MCF 10A (cell line): Measurements from ENCODE around the gene FAAP20. TPM values are rescaled to one million over a fixed set of nuclear protein-coding genes. Genes with fewer than 3 reads are reported as not detected.
A peak's percentile ranks its signal among the peaks of the same experiment; 100 is the strongest.

Source experiments
- BruUV-seq: library from RNA; stranded (reverse); fragments of 400-500 nt; replicated peaks from 2 replicates; lab custom pipeline; 2021; lab: Mats Ljungman, UMichigan
- CTCF ChIA-PET: fragments of 300-600 bp; sonication (Branson Sonifier 250); formaldehyde crosslinking; extraction: SDS; loops from one replicate; lab custom pipeline; 2021; ENCODE audit warnings: antibody characterized with exemption, inconsistent platforms; lab: Yijun Ruan, JAX
- POLR2A ChIA-PET: fragments of 300-600, 350-650 bp; sonication (Branson Sonifier 250); formaldehyde crosslinking; extraction: SDS; loops from one replicate; lab custom pipeline; 2020; ENCODE audit warnings: antibody characterized with exemption, inconsistent platforms; lab: Yijun Ruan, JAX
- DNase-seq: peaks from one replicate; pipeline ENCODE4 v3.0.0-alpha.2; 2018; ENCODE audit not compliant: unreplicated experiment
- H3K27ac Mint-ChIP-seq: one replicate; pipeline ENCODE4 v1.8.0; 2022; ENCODE audit warnings: mild to moderate bottlenecking, low read depth, mixed read lengths; ENCODE audit not compliant: unreplicated experiment
- H3K27me3 Mint-ChIP-seq: one replicate; pipeline ENCODE4 v1.8.0; 2022; ENCODE audit warnings: mixed read lengths; ENCODE audit not compliant: insufficient read depth, unreplicated experiment
- H3K36me3 Mint-ChIP-seq: one replicate; pipeline ENCODE4 v1.8.0; 2022; ENCODE audit warnings: mild to moderate bottlenecking, moderate library complexity, mixed read lengths; ENCODE audit not compliant: insufficient read depth, unreplicated experiment
- H3K4me1 Mint-ChIP-seq: one replicate; pipeline ENCODE4 v1.8.0; 2022; ENCODE audit warnings: mixed read lengths; ENCODE audit not compliant: insufficient read depth, unreplicated experiment
- H3K4me3 Mint-ChIP-seq: one replicate; pipeline ENCODE4 v1.8.0; 2022; ENCODE audit warnings: mild to moderate bottlenecking, moderate library complexity, mixed read lengths; ENCODE audit not compliant: unreplicated experiment
- H3K9me3 Mint-ChIP-seq: one replicate; pipeline ENCODE4 v1.8.0; 2022; ENCODE audit warnings: mixed read lengths; ENCODE audit not compliant: unreplicated experiment
- intact Hi-C: fragments of 100-400 bp; cut with micrococcal nuclease; formaldehyde crosslinking; loops from 2 replicates; pipeline ENCODE4 v1.14.1; 2022
- total RNA-seq: library from RNA; stranded (reverse); gene quantifications from 2 replicates; pipeline ENCODE4 v1.2.3, GENCODE V29; 2022
- TF ChIP-seq, protein P1 (sequence below): fragments of 200-600 bp; IDR thresholded peaks from one replicate; pipeline ENCODE4 v1.8.0; 2022; ENCODE audit warnings: antibody characterized with exemption, mild to moderate bottlenecking; ENCODE audit not compliant: unreplicated experiment

FAAP20 gene
- total RNA-seq, 1 experiment from 2014 or later = 75.9 TPM

DNA sequence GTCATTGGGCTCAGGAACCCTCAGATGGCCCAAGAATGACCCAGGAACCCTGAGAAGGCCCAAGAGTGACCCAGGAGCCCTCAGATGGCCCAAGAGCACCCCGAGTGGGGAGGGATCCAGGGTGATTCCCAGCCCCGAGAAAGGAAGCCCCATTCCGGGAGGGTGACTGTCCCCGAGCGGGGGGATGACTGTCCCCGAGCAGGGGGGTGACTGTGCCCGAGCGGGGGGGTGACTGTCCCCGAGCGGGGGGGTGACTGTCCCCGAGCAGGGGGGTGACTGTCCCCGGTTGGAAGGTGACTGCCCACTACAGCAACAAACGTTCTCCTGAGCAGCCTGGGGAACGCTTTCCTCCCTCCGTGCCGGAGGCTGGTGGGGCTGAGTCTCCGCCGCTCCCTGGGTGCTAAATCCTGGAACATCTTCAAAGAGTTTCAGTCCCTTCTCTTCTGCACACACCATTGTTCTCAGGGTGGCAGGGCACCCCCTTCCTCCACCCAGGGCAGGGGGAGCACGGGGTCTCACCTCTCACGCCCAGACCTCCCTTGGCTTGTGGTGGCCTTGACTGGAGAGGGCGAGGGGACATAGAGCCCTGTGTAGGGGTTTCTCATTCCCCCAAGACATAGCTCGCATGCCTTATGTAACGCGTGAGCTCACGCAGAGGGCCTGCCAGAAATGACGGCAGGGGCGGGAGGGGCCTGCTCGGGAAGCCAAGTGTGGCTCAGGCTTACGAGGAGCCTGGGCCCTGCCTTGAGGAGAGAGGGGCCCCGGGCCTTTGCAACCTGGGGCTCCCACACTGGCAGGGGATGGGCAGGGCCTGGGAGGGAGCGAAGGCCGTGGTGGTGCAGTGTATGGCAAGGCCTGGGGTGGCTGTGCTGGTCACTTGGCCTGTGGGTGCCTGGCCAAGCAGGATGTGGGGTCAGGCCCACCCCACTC is 19.3 kb upstream of the FAAP20 start:
- Mint-ChIP-seq H3K36me3 (no peaks in the 10 kb centered on the region), H3K27ac (peak overlapping the region; percentile 83), H3K4me1 (peaks cover 6% of the 10 kb centered on the region), H3K9me3 (peaks cover 4% of the 10 kb centered on the region), H3K4me3 (peak overlapping the region; percentile 16), H3K27me3 (no peaks in the 10 kb centered on the region)
- intact Hi-C loops = loop anchor here (1.0 kb wide), 1 partner anchor 167 kb away; no protein-coding TSS in a partner anchor
- no peak for DNase-seq
- BruUV-seq = no TSS peak
- ChIA-PET POLR2A (no interaction called here), CTCF (no interaction called here)
- TF ChIP-seq, protein P1, sequence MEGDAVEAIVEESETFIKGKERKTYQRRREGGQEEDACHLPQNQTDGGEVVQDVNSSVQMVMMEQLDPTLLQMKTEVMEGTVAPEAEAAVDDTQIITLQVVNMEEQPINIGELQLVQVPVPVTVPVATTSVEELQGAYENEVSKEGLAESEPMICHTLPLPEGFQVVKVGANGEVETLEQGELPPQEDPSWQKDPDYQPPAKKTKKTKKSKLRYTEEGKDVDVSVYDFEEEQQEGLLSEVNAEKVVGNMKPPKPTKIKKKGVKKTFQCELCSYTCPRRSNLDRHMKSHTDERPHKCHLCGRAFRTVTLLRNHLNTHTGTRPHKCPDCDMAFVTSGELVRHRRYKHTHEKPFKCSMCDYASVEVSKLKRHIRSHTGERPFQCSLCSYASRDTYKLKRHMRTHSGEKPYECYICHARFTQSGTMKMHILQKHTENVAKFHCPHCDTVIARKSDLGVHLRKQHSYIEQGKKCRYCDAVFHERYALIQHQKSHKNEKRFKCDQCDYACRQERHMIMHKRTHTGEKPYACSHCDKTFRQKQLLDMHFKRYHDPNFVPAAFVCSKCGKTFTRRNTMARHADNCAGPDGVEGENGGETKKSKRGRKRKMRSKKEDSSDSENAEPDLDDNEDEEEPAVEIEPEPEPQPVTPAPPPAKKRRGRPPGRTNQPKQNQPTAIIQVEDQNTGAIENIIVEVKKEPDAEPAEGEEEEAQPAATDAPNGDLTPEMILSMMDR = no peak

DNA sequence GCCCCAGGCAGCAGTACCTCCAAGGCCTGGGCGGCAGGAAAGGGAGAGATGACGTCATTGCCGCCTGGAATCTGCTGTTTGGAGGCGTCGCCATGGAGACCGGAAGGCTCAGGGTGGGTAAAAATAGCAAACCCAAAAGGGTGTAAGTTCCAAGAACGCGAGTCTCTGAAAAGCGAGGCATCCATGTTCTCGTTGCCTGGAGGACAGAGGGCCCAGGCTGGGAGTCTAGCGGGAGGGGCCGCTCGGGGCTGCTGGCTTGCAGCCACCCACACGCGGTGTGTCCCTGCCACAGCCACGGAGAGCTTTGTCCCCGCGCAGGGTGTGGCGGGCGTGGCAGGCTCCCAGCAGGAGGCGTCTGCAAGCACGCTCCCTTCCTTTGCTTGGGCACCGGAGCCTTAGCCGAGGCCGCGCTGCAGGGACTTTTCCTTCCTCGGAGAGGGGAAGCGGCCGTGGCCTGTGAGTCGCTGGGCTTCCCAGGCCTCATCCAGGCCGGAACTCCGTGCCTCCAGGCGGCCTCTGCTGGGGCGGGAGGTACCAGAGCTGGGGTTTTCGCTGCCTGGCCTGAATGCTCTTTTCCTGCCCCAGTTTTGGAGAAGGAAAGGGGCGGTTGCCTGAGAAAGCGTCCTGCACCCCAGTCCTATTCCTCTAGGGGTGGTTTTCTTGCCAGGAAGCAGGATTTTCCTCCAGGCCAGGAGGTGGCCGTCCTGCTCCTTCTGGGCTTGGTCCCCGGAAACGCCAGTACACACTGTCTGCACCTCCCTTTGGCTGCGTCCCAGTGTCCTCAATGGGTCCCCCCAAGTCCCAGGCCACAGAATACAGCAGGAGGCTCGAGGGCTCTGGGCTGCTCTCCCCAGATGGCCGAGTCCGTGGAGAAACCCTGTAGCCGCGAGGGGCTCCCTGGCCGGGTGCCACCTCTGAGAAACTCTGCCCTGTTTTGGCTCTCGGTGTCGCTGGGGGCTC is 18.2 kb upstream of the FAAP20 start:
- peak; percentile 89 for DNase-seq
- H3K4me3 Mint-ChIP-seq = peak overlapping the region; percentile 16
- TF ChIP-seq, protein P1 = peak; percentile 13
- intact Hi-C loops = loop anchor here (1.0 kb wide), 2 partner anchors 17 to 168 kb away; no protein-coding TSS in a partner anchor
- no TSS peak for BruUV-seq
- peaks cover 14% of the 10 kb centered on the region for H3K4me1 Mint-ChIP-seq
- ChIA-PET CTCF (interaction anchor here (0.8 to 5.0 kb wide), 6 partner anchors 17 to 199 kb away, joined by 3 to 27 read pairs (median 6); partner anchors contain the start of gene FAAP20), POLR2A (interaction anchor here (0.7 to 2.0 kb wide), 4 partner anchors 16 to 179 kb away, joined by 3 to 15 read pairs (median 8); partner anchors contain the start of genes MORN1, RER1 and SKI)
- H3K27ac Mint-ChIP-seq = peak overlapping the region; percentile 83
- H3K27me3 Mint-ChIP-seq = no peaks in the 10 kb centered on the region
- no peaks in the 10 kb centered on the region for H3K9me3 Mint-ChIP-seq
- H3K36me3 Mint-ChIP-seq = no peaks in the 10 kb centered on the region

DNA sequence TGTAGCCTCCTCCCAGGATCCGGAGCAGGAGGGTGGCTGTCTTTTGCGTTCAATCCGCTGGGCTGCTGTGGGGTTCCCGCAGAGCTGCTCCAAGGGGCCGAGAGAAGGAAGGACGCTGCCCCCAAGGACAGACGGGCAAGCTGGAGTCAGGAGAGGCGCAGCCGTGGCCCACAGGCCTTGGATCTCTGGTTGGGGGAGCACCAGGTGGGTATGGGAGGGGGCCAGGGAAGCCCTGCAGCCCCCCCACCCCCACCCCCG is 17.6 kb upstream of the FAAP20 start:
- BruUV-seq = no TSS peak
- Mint-ChIP-seq H3K27ac (peak overlapping the region; percentile 83), H3K27me3 (no peaks in the 10 kb centered on the region), H3K36me3 (peaks cover 2% of the 10 kb centered on the region), H3K9me3 (no peaks in the 10 kb centered on the region), H3K4me1 (peaks cover 20% of the 10 kb centered on the region), H3K4me3 (no peak overlapping the region)
- ChIA-PET CTCF (interaction anchor here (0.5 to 5.0 kb wide), 6 partner anchors 17 to 199 kb away, joined by 3 to 27 read pairs (median 6); partner anchors contain the start of gene FAAP20), POLR2A (interaction anchor here (0.7 to 2.0 kb wide), 4 partner anchors 17 to 179 kb away, joined by 3 to 15 read pairs (median 8); partner anchors contain the start of genes MORN1, RER1 and SKI)
- no peak for DNase-seq
- intact Hi-C loops = loop anchor here (1.0 kb wide), 1 partner anchor 18 kb away; no protein-coding TSS in a partner anchor
- TF ChIP-seq, protein P1 = no peak
